Brain microvascular endothelial cell (primary cell): ENCODE data around the gene NISCH.
A peak's percentile ranks its signal among the peaks of the same experiment; 100 is the strongest.

Experiments used
- DNase-seq: peaks from one replicate; pipeline ENCODE4 v3.0.0-alpha.2; 2020
- H3K27ac ChIP-seq: fragments of 250-450 bp; sonication (Bioruptor Pico); 2 replicates; pipeline ENCODE4 v1.5.1; 2020; ENCODE audit warnings: mild to moderate bottlenecking, moderate library complexity
- H3K27me3 ChIP-seq: fragments of 250-450 bp; sonication (Bioruptor Pico); replicated peaks from 2 replicates; pipeline ENCODE4 v1.5.1; 2020; ENCODE audit warnings: mild to moderate bottlenecking
- H3K36me3 ChIP-seq: fragments of 250-450 bp; sonication (Bioruptor Pico); replicated peaks from 2 replicates; pipeline ENCODE4 v1.5.1; 2020; ENCODE audit warnings: mild to moderate bottlenecking
- H3K4me3 ChIP-seq: 2 replicates; pipeline ENCODE4 v1.5.1; 2011; ENCODE audit warnings: low read depth, mild to moderate bottlenecking, control low read depth, low read length, moderate library complexity
- CTCF ChIP-seq: IDR thresholded peaks from 2 replicates; pipeline ENCODE4 v1.5.1; 2011; ENCODE audit warnings: low read depth, mild to moderate bottlenecking, moderate library complexity, low read length, control low read depth, inconsistent platforms; ENCODE audit errors: missing control alignments
- in situ Hi-C: cut with HindIII; loops from 2 replicates; pipeline ENCODE4 v1.10.0; 2017; ENCODE audit warnings: low sequenced_read_pairs, low pct_ligation_motif_present

NISCH gene

GRCh38 chr3:52517796-52518722 lies 62.7 kb downstream of the NISCH start:
- Histone ChIP-seq H3K27ac (no peak overlapping the region), H3K27me3 (no peaks in the 10 kb centered on the region), H3K36me3 (no peaks in the 10 kb centered on the region), H3K4me3 (peak overlapping the region; percentile 17)
- no peak for DNase-seq
- peak; percentile 15 for TF ChIP-seq CTCF
- in situ Hi-C loops, result no loop called here

- Histone ChIP-seq H3K27ac (no peak overlapping the region), H3K4me3 (peak overlapping the region; percentile 32), H3K36me3 (peaks cover 2% of the 10 kb centered on the region), H3K27me3 (no peaks in the 10 kb centered on the region)
- no peak for DNase-seq
- TF ChIP-seq CTCF, result no peak
- in situ Hi-C loops, result no loop called here
Observed at GRCh38 chr3:52518723-52519444, 63.5 kb downstream of the NISCH start.

- in situ Hi-C loops, result no loop called here
- no peak overlapping the region for H3K4me3 ChIP-seq
Observed at GRCh38 chr3:52519445-52520140, 64.2 kb downstream of the NISCH start.

GRCh38 chr3:52520141-52520667 lies 64.8 kb downstream of the NISCH start:
- Histone ChIP-seq H3K4me3 (no peak overlapping the region), H3K36me3 (peaks cover 10% of the 10 kb centered on the region), H3K27ac (no peak overlapping the region), H3K27me3 (no peaks in the 10 kb centered on the region)
- TF ChIP-seq CTCF, result no peak
- no peak for DNase-seq
- in situ Hi-C loops, result no loop called here

More at GRCh38 chr3:52519445-52520140, 64.2 kb downstream of the NISCH start:
- H3K36me3 ChIP-seq, result peaks cover 9% of the 10 kb centered on the region
- H3K27me3 ChIP-seq, result no peaks in the 10 kb centered on the region
- no peak overlapping the region for H3K27ac ChIP-seq
- DNase-seq, result no peak
- no peak for TF ChIP-seq CTCF

- no peak overlapping the region for H3K27ac ChIP-seq
- H3K4me3 ChIP-seq, result no peak overlapping the region
- no peak for TF ChIP-seq CTCF
- peaks cover 13% of the 10 kb centered on the region for H3K36me3 ChIP-seq
- H3K27me3 ChIP-seq, result no peaks in the 10 kb centered on the region
- in situ Hi-C loops, result no loop called here
- no peak for DNase-seq
Observed at GRCh38 chr3:52520716-52521487, 65.5 kb downstream of the NISCH start.
